Mesothelial cell of epicardium (in vitro differentiated cells): ENCODE results near the gene DGKB. TPM values are rescaled to one million over a fixed set of nuclear protein-coding genes. Genes with fewer than 3 reads are reported as not detected.

Experiments
- DNase-seq, 2 experiments: peaks; one replicate each; pipeline ENCODE4 v3.0.0; 2021; ENCODE audit warnings: low spot score in 2 of 2; ENCODE audit not compliant: unreplicated experiment in 2 of 2
- H3K27ac Mint-ChIP-seq: 2 replicates; pipeline ENCODE4 v1.8.0; 2021; ENCODE audit warnings: mixed read lengths
- H3K27me3 Mint-ChIP-seq: 2 replicates; pipeline ENCODE4 v1.8.0; 2021; ENCODE audit warnings: low read depth, mixed read lengths
- H3K36me3 Mint-ChIP-seq: 2 replicates; pipeline ENCODE4 v1.8.0; 2021; ENCODE audit warnings: mixed read lengths
- H3K4me1 Mint-ChIP-seq: 2 replicates; pipeline ENCODE4 v1.8.0; 2021; ENCODE audit warnings: mixed read lengths
- H3K4me3 Mint-ChIP-seq: 2 replicates; pipeline ENCODE4 v1.8.0; 2021; ENCODE audit warnings: mild to moderate bottlenecking, moderate library complexity, mixed read lengths
- H3K9me3 Mint-ChIP-seq: 2 replicates; pipeline ENCODE4 v1.8.0; 2021; ENCODE audit warnings: mixed read lengths
- total RNA-seq: library from RNA; stranded (reverse); gene quantifications from 3 replicates; pipeline ENCODE4 v1.2.1, GENCODE V29; 2021
- TF ChIP-seq, protein P1 (sequence below): fragments of 200-600 bp; sonication (generic); IDR thresholded peaks from one replicate; pipeline ENCODE4 v1.5.0; 2021; ENCODE audit warnings: antibody characterized with exemption; ENCODE audit not compliant: unreplicated experiment

Gene DGKB
- total RNA-seq, 1 donor from 2014 or later = 3.9 TPM

GRCh38 chr7:14807507-14807906, 95.0 kb downstream of the DGKB start:
- DNase-seq = no peak
- Mint-ChIP-seq H3K9me3 (no peaks in the 10 kb centered on the region), H3K27ac (no peak overlapping the region), H3K27me3 (no peaks in the 10 kb centered on the region), H3K4me1 (peaks cover 9% of the 10 kb centered on the region), H3K36me3 (no peaks in the 10 kb centered on the region), H3K4me3 (no peak overlapping the region)
- TF ChIP-seq, protein P1, sequence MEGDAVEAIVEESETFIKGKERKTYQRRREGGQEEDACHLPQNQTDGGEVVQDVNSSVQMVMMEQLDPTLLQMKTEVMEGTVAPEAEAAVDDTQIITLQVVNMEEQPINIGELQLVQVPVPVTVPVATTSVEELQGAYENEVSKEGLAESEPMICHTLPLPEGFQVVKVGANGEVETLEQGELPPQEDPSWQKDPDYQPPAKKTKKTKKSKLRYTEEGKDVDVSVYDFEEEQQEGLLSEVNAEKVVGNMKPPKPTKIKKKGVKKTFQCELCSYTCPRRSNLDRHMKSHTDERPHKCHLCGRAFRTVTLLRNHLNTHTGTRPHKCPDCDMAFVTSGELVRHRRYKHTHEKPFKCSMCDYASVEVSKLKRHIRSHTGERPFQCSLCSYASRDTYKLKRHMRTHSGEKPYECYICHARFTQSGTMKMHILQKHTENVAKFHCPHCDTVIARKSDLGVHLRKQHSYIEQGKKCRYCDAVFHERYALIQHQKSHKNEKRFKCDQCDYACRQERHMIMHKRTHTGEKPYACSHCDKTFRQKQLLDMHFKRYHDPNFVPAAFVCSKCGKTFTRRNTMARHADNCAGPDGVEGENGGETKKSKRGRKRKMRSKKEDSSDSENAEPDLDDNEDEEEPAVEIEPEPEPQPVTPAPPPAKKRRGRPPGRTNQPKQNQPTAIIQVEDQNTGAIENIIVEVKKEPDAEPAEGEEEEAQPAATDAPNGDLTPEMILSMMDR = no peak

GRCh38 chr7:14806891-14807290, 95.7 kb downstream of the DGKB start:
- Mint-ChIP-seq H3K9me3 (no peaks in the 10 kb centered on the region), H3K27me3 (no peaks in the 10 kb centered on the region), H3K4me3 (no peak overlapping the region), H3K4me1 (peaks cover 9% of the 10 kb centered on the region), H3K36me3 (no peaks in the 10 kb centered on the region), H3K27ac (peak overlapping the region; percentile 25)
- TF ChIP-seq, protein P1 = no peak
- no peak for DNase-seq

DNA sequence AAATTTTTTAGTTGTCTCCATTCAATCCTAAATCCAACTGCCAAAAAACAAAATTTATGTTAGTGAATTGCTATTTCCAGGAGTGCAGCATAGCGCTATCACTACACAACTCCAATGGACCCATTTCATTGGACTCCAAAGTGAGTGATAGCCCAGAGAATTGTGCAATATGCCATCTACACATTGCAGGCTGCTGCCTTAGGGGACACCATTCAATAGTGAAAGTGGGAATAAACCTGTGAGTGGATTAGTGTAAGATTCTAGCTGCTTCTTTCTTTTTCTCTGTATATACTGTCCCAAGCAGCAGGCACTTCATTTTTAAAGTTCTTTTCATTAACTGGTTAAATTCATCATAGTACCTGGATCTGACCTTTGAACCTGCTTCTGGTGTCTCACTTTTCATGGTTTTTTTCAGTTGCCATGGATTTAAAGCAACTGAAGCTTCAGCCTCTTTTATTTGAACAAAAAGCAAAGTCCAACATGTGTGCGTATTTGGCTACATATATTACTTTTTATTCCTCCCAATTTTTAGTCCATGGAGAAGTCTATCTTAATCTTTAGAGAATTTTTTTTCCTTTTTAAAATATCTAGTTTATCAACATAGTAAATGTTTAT, 97.3 kb downstream of the DGKB start:
- DNase-seq = no peak
- no peak overlapping the region for H3K4me3 Mint-ChIP-seq
- H3K27me3 Mint-ChIP-seq = no peaks in the 10 kb centered on the region
- H3K9me3 Mint-ChIP-seq = no peaks in the 10 kb centered on the region
- H3K4me1 Mint-ChIP-seq = peaks cover 9% of the 10 kb centered on the region
- no peak overlapping the region for H3K27ac Mint-ChIP-seq
- TF ChIP-seq, protein P1 = no peak
- no peaks in the 10 kb centered on the region for H3K36me3 Mint-ChIP-seq

DNA sequence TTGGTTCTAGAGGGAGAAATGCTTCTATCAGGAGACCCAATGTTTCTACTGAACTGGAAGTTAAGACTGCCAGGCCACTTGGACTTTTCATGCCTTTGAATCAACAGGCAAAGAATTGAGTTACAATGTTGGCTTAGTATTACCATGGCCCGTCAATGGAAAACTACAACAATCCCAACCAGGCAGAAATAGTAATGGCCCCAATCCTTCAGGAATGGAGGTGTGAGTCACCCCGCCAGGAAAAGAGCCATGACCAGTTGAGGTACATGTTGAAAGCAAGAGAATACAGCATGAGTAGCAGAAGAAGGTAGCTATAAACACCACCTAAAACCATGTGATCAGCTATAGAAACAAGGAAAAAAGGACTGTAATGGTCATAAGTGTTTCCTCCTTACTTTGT, 101.9 kb downstream of the DGKB start:
- no peak overlapping the region for H3K4me3 Mint-ChIP-seq
- no peak overlapping the region for H3K27ac Mint-ChIP-seq
- no peaks in the 10 kb centered on the region for H3K4me1 Mint-ChIP-seq
- DNase-seq = no peak
- H3K36me3 Mint-ChIP-seq = no peaks in the 10 kb centered on the region
- no peaks in the 10 kb centered on the region for H3K27me3 Mint-ChIP-seq
- no peaks in the 10 kb centered on the region for H3K9me3 Mint-ChIP-seq
- TF ChIP-seq, protein P1 = no peak

- DNase-seq = no peak
- no peaks in the 10 kb centered on the region for H3K27me3 Mint-ChIP-seq
- H3K4me1 Mint-ChIP-seq = no peaks in the 10 kb centered on the region
- H3K9me3 Mint-ChIP-seq = peaks cover 7% of the 10 kb centered on the region
- no peaks in the 10 kb centered on the region for H3K36me3 Mint-ChIP-seq
- H3K27ac Mint-ChIP-seq = no peak overlapping the region
- no peak overlapping the region for H3K4me3 Mint-ChIP-seq
- TF ChIP-seq, protein P1 = no peak
Observed at GRCh38 chr7:14793151-14793550, 109.4 kb downstream of the DGKB start.

DNA sequence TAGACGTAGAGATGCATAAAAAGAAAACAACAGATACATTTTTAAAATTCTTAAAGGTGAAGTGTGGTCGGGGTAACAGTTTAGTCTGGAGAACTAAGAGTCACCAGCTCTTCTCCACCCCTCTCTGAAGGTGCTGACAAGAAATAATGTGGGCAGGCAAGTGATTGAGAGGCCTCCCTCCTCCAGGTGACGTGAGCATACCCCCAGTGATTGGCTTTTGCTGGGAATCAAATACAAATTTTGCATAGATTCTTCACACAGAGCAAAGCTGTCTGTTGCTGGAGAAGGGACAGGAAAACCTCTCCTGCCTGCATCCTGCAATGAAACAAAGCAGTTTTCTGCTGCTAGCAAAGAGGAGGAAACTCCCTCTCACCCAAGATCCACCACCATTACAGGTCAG, 115.0 kb downstream of the DGKB start:
- Mint-ChIP-seq H3K27me3 (no peaks in the 10 kb centered on the region), H3K9me3 (peaks cover 7% of the 10 kb centered on the region), H3K36me3 (no peaks in the 10 kb centered on the region), H3K4me3 (no peak overlapping the region), H3K27ac (no peak overlapping the region), H3K4me1 (peaks cover 11% of the 10 kb centered on the region)
- TF ChIP-seq, protein P1 = no peak
- DNase-seq = no peak
